Measurements from ENCODE around the gene CFAP92. TPM values are rescaled to one million over a fixed set of nuclear protein-coding genes. Genes with fewer than 3 reads are reported as not detected.
A peak's percentile ranks its signal among the peaks of the same experiment; 100 is the strongest.

The CFAP92 gene
- polyA plus RNA-seq, 1 donor = 0.78 TPM

DNA sequence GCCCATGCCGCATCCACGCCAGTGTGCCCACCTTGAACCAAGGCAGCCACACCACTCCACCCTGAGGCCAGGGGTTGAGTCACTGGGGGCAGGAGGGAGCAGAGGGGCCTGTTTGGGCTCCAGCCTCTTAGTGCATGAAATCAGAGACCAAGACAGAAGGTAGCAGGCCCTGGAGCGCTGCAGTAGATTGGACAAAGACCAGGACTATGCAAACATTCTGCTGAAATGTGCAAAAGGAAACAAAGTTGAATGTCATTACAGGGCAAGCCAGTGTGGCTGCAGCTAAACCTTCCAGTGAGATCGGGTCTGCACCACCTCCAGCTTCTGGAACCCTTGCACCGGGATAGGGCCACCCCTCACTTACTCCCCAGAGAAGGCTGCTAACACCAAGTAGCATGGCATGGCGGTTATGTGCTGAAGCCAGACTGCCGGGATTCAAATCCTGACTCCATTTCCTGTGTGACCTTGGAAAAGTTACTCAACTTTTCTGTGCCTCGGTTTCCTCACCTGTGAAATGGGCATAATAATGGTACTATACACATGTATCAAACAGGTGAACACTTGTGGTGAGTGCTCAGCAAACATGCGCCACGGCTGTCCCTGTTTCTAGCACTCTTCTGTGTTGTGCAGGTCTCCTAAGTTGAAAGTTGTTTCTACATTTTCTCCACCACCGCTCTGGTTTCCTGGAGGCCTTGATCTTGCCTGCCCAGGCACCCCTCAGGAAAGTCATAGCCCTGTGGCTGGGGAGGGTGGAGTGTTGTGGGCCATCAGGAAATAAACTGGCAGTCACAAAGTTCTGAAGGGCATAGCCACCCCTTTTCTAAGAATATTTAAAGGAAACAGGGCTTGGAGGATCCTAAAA is 41.7 kb upstream of the CFAP92 start:
- Histone ChIP-seq H3K27me3 (ENCODE audit: control insufficient read depth, insufficient read depth, low read length) (peaks cover 9% of the 10 kb centered on the region), H3K9me3 (ENCODE audit: control insufficient read depth, low read depth, low read length) (no peaks in the 10 kb centered on the region), H3K27ac (ENCODE audit: low read length) (no peak overlapping the region), H3K4me1 (ENCODE audit: control insufficient read depth, insufficient read depth, low read length) (no peaks in the 10 kb centered on the region), H3K4me3 (ENCODE audit: low read length) (no peak overlapping the region), H3K36me3 (ENCODE audit: control insufficient read depth, insufficient read depth, low read length) (no peaks in the 10 kb centered on the region)
- DNase-seq = no peak
- no CpG with 5 or more reads among the region's 11 CpGs for WGBS (ENCODE audit: insufficient coverage, low lambda C conversion rate)

DNA sequence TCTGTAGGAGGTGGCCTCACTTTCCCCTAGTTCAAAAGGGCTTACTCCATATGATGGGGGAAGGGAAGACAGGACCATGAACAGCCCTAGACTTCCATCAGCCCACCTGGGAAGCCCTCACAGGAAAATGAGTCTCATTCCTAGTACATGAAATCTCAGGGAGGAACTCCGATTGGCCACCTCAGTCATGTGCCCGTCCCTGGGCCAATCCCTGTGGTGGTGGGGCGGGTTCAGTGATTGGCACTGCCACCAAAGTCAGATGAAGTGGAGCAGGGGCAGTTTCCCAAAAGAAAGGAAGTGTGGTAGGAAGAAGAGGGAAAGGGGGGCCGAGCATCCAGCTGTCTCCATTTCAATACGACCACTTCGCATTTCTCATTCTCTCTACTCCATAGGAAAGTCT is 40.8 kb upstream of the CFAP92 start:
- WGBS (ENCODE audit: insufficient coverage, low lambda C conversion rate) = no CpG with 5 or more reads among the region's 6 CpGs

DNA sequence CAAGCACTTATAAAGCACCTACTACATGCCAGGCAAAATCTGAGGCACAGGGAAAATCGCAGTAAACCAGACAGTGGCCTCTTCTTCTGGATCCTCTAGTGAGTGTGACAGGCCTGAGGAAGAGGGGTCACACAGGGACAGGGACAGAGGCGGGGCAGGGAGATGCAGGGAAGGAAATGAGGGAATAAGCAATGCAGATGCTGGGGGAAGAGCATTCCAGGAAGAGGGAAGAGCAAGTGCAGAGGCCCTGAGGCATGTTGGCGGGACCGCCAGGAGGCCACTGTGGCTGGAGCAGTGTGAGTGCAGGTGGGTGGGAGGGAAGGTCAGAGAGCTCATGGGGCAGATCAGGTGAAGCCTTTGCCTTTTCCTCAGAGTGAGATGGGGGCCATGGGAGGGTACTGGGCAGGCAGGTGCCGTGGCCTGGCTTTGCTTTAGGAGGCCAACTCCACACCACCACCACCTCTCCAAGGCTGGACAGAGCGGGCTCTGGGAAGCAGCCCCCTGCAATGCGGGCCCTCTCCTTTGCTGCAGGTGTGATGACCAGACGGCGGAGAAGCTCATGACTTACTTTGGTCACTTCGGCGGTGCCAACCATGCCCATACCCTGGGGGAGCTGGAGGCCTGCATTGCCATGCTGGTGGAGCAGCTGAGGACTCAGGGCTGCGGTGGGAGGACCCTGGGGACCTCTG is 39.9 kb upstream of the CFAP92 start:
- Histone ChIP-seq H3K4me1 (ENCODE audit: control insufficient read depth, insufficient read depth, low read length) (no peaks in the 10 kb centered on the region), H3K4me3 (ENCODE audit: low read length) (no peak overlapping the region), H3K27me3 (ENCODE audit: control insufficient read depth, insufficient read depth, low read length) (peaks cover 7% of the 10 kb centered on the region), H3K9me3 (ENCODE audit: control insufficient read depth, low read depth, low read length) (no peaks in the 10 kb centered on the region), H3K36me3 (ENCODE audit: control insufficient read depth, insufficient read depth, low read length) (no peaks in the 10 kb centered on the region), H3K27ac (ENCODE audit: low read length) (no peak overlapping the region)
- no peak for DNase-seq
- no CpG with 5 or more reads among the region's 12 CpGs for WGBS (ENCODE audit: insufficient coverage, low lambda C conversion rate)

More for the DNA sequence above, 40.8 kb upstream of the CFAP92 start:
- no peak for DNase-seq
- no peaks in the 10 kb centered on the region for H3K36me3 ChIP-seq (ENCODE audit: control insufficient read depth, insufficient read depth, low read length)
- H3K9me3 ChIP-seq (ENCODE audit: control insufficient read depth, low read depth, low read length) = no peaks in the 10 kb centered on the region
- H3K27ac ChIP-seq (ENCODE audit: low read length) = no peak overlapping the region
- peaks cover 9% of the 10 kb centered on the region for H3K27me3 ChIP-seq (ENCODE audit: control insufficient read depth, insufficient read depth, low read length)
- H3K4me1 ChIP-seq (ENCODE audit: control insufficient read depth, insufficient read depth, low read length) = no peaks in the 10 kb centered on the region
- no peak overlapping the region for H3K4me3 ChIP-seq (ENCODE audit: low read length)

DNA sequence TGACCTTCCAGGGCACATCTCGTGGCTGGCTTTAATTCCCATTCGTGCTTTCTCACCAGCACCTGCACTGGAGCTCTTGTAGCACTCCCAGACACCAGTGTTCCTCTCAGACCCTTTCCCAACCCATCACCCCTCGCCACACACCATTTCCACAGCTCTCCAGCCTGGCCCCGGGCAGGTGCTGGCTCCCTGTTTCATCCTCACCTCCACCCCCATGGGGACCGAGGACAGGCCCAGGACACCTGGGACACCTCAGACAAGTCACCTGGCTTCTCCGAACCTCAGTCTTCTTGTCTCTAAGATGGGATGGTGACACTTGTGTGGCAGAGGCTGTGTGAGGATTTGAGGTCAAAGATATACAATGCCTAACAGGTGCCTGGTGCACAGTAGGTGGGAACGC is 39.3 kb upstream of the CFAP92 start:
- DNase-seq = no peak
- WGBS (ENCODE audit: insufficient coverage, low lambda C conversion rate) = 75% methylated on average over 2 of the region's 7 CpGs
- Histone ChIP-seq H3K9me3 (ENCODE audit: control insufficient read depth, low read depth, low read length) (no peaks in the 10 kb centered on the region), H3K36me3 (ENCODE audit: control insufficient read depth, insufficient read depth, low read length) (no peaks in the 10 kb centered on the region), H3K27me3 (ENCODE audit: control insufficient read depth, insufficient read depth, low read length) (peaks cover 2% of the 10 kb centered on the region), H3K4me3 (ENCODE audit: low read length) (no peak overlapping the region), H3K27ac (ENCODE audit: low read length) (no peak overlapping the region), H3K4me1 (ENCODE audit: control insufficient read depth, insufficient read depth, low read length) (no peaks in the 10 kb centered on the region)

- Histone ChIP-seq H3K4me1 (ENCODE audit: control insufficient read depth, insufficient read depth, low read length) (no peaks in the 10 kb centered on the region), H3K4me3 (ENCODE audit: low read length) (no peak overlapping the region), H3K36me3 (ENCODE audit: control insufficient read depth, insufficient read depth, low read length) (no peaks in the 10 kb centered on the region), H3K27me3 (ENCODE audit: control insufficient read depth, insufficient read depth, low read length) (peaks cover 2% of the 10 kb centered on the region), H3K27ac (ENCODE audit: low read length) (no peak overlapping the region), H3K9me3 (ENCODE audit: control insufficient read depth, low read depth, low read length) (no peaks in the 10 kb centered on the region)
- no peak for DNase-seq
- WGBS (ENCODE audit: insufficient coverage, low lambda C conversion rate) = no CpG with 5 or more reads among the region's 14 CpGs
Measured at GRCh38 chr3:129032716-129033115, 38.8 kb upstream of the CFAP92 start.

DNA sequence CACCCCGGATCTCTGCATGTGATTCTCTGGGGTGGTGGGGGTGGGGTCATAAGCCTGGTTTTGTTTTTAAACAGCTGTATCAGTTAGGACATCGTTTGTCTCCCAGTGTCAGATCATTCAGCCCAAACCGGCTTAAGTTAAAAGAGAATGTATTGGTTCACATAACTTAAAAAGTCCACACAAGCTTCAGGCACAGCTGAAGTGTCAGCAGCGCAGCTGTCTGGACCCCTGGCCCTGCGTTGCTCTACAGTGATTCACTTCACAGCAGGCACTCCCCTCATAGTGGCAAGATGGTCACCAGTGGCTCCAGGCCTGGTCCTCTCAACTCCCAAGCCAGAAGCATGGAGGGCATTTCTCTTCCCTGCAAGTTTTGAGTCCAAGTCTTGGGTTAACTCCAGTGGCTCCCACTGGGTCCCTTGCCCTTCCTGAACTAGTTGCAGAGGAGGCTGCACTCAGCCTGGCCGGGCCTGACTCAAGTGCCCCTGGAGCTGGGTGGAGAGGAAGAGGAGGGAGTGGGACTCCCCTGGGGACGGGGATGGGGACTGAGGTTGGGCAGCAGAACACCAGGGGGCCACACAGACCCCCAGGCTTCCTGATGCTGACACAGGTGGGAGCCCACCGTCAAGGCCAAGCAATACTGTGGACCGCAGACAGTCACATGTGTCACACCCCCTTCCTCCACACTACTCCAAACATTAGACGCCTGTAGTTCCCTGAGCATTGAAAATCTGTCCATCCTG is 37.8 kb upstream of the CFAP92 start:
- Histone ChIP-seq H3K4me1 (ENCODE audit: control insufficient read depth, insufficient read depth, low read length) (peaks cover 6% of the 10 kb centered on the region), H3K4me3 (ENCODE audit: low read length) (no peak overlapping the region), H3K36me3 (ENCODE audit: control insufficient read depth, insufficient read depth, low read length) (no peaks in the 10 kb centered on the region), H3K27me3 (ENCODE audit: control insufficient read depth, insufficient read depth, low read length) (peaks cover 4% of the 10 kb centered on the region), H3K27ac (ENCODE audit: low read length) (no peak overlapping the region), H3K9me3 (ENCODE audit: control insufficient read depth, low read depth, low read length) (no peaks in the 10 kb centered on the region)
- WGBS (ENCODE audit: insufficient coverage, low lambda C conversion rate) = no CpG with 5 or more reads among the region's 10 CpGs
- DNase-seq = no peak

- no CpG with 5 or more reads among the region's 4 CpGs for WGBS (ENCODE audit: insufficient coverage, low lambda C conversion rate)
- no peak for DNase-seq
Measured at GRCh38 chr3:129030611-129031010, 36.7 kb upstream of the CFAP92 start.

DNA sequence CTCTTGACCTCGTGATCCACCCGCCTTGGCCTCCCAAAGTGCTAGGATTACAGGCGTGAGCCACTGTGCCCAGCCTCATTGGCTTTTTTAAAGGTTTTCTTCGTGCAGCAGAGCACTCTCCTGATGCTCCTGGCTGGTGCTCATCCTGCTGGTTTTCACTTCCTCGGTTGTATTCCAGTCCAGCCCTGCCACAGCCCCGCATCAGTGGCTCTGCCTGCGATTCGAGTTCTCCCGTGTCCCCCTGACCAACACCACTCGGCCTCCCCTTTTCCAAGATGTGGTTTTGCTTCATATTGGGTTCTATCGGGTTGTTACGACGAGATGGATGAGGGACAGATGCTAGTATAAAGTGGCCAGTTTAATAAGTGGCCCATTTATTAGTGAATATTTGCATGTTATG is 35.0 kb upstream of the CFAP92 start:
- Histone ChIP-seq H3K9me3 (ENCODE audit: control insufficient read depth, low read depth, low read length) (no peaks in the 10 kb centered on the region), H3K27ac (ENCODE audit: low read length) (no peak overlapping the region), H3K4me1 (ENCODE audit: control insufficient read depth, insufficient read depth, low read length) (peaks cover 7% of the 10 kb centered on the region), H3K4me3 (ENCODE audit: low read length) (no peak overlapping the region), H3K27me3 (ENCODE audit: control insufficient read depth, insufficient read depth, low read length) (peaks cover 21% of the 10 kb centered on the region), H3K36me3 (ENCODE audit: control insufficient read depth, insufficient read depth, low read length) (no peaks in the 10 kb centered on the region)
- DNase-seq = no peak
- WGBS (ENCODE audit: insufficient coverage, low lambda C conversion rate) = no CpG with 5 or more reads among the region's 13 CpGs

More at GRCh38 chr3:129030611-129031010, 36.7 kb upstream of the CFAP92 start:
- no peaks in the 10 kb centered on the region for H3K9me3 ChIP-seq (ENCODE audit: control insufficient read depth, low read depth, low read length)
- no peak overlapping the region for H3K4me3 ChIP-seq (ENCODE audit: low read length)
- H3K4me1 ChIP-seq (ENCODE audit: control insufficient read depth, insufficient read depth, low read length) = peaks cover 7% of the 10 kb centered on the region
- H3K27ac ChIP-seq (ENCODE audit: low read length) = no peak overlapping the region
- H3K27me3 ChIP-seq (ENCODE audit: control insufficient read depth, insufficient read depth, low read length) = peaks cover 13% of the 10 kb centered on the region
- no peaks in the 10 kb centered on the region for H3K36me3 ChIP-seq (ENCODE audit: control insufficient read depth, insufficient read depth, low read length)

DNA sequence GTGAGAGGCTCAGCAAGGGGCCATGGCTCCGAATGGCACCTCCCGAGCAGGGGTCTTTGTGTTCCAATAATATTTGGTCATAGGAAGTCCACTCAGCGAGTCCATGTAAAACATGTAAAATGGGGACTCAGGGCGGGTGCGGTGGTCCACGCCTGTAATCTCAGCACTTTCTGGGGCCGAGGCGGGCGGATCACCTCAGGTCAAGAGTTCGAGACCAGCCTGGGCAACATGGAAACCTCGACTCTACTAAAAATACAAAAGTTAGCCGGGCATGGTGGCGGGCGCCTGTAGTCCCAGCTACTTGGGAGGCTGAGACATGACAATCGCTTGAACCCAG is 33.6 kb upstream of the CFAP92 start:
- 100% methylated on average over 2 of the region's 15 CpGs for WGBS (ENCODE audit: insufficient coverage, low lambda C conversion rate)
- DNase-seq = no peak
- H3K36me3 ChIP-seq (ENCODE audit: control insufficient read depth, insufficient read depth, low read length) = no peaks in the 10 kb centered on the region
- no peak overlapping the region for H3K27ac ChIP-seq (ENCODE audit: low read length)
- H3K4me3 ChIP-seq (ENCODE audit: low read length) = peak overlapping the region; percentile 53
- peaks cover 21% of the 10 kb centered on the region for H3K27me3 ChIP-seq (ENCODE audit: control insufficient read depth, insufficient read depth, low read length)
- no peaks in the 10 kb centered on the region for H3K9me3 ChIP-seq (ENCODE audit: control insufficient read depth, low read depth, low read length)
- H3K4me1 ChIP-seq (ENCODE audit: control insufficient read depth, insufficient read depth, low read length) = peaks cover 7% of the 10 kb centered on the region

- H3K27me3 ChIP-seq (ENCODE audit: control insufficient read depth, insufficient read depth, low read length) = peaks cover 21% of the 10 kb centered on the region
- WGBS (ENCODE audit: insufficient coverage, low lambda C conversion rate) = no CpG with 5 or more reads among the region's 54 CpGs
- H3K4me1 ChIP-seq (ENCODE audit: control insufficient read depth, insufficient read depth, low read length) = peaks cover 7% of the 10 kb centered on the region
- peak; percentile 92 for DNase-seq
- no peaks in the 10 kb centered on the region for H3K9me3 ChIP-seq (ENCODE audit: control insufficient read depth, low read depth, low read length)
- H3K36me3 ChIP-seq (ENCODE audit: control insufficient read depth, insufficient read depth, low read length) = no peaks in the 10 kb centered on the region
- peak overlapping the region; percentile 53 for H3K4me3 ChIP-seq (ENCODE audit: low read length)
- H3K27ac ChIP-seq (ENCODE audit: low read length) = no peak overlapping the region
Measured at GRCh38 chr3:129026728-129027543, 33.1 kb upstream of the CFAP92 start.

Data from large intestine (tissue), 3 donors.